HepG2 (cell line): Measurements from ENCODE around the gene NOS2.

Experiments
- ATAD3A ChIP-seq: sonication (generic); formaldehyde crosslinking; IDR thresholded peaks from 2 replicates; pipeline ENCODE4 v1.4.0; 2020; ENCODE audit warnings: missing genetic modification reagents
- BHLHE40 ChIP-seq: IDR thresholded peaks from 2 replicates; pipeline ENCODE4 v1.6.1; 2011; ENCODE audit warnings: low read length, improper control_type of control experiment
- CBFB ChIP-seq: sonication (generic); formaldehyde crosslinking; IDR thresholded peaks from 2 replicates; pipeline ENCODE4 v1.4.0; 2020; ENCODE audit warnings: missing genetic modification reagents
- EZH2 ChIP-seq: conservative IDR thresholded peaks from 2 replicates; pipeline ENCODE4 v1.6.1; 2012; ENCODE audit warnings: mild to moderate bottlenecking, low read depth, low read length, moderate library complexity
- MATR3 ChIP-seq: sonication (generic); formaldehyde crosslinking; IDR thresholded peaks from 2 replicates; pipeline ENCODE4 v1.4.0; 2020; ENCODE audit warnings: missing genetic modification reagents
- NONO ChIP-seq, 2 experiments: fragments of 450-650 bp in 1 of 2; sonication (generic) in 1 of 2; formaldehyde crosslinking in 1 of 2; IDR thresholded peaks in 1 of 2; conservative IDR thresholded peaks in 1 of 2; 2 replicates each; pipeline versions ENCODE4 v1.6.1 to v1.8.0; 2017 to 2022; ENCODE audit warnings: mild to moderate bottlenecking in 1 of 2, missing genetic modification reagents in 1 of 2, moderate library complexity in 1 of 2
- NR2F6 ChIP-seq, 2 experiments: IDR thresholded peaks; 2 replicates each; pipeline ENCODE4 v1.6.1; 2016; ENCODE audit warnings: antibody characterized with exemption in 1 of 2, mild to moderate bottlenecking in 1 of 2
- POLR2A ChIP-seq, 2 experiments: IDR thresholded peaks; 2 replicates each; pipeline ENCODE4 v1.6.1; 2011; ENCODE audit warnings: low read depth in 2 of 2, low read length in 2 of 2, mild to moderate bottlenecking in 1 of 2, moderate library complexity in 1 of 2; ENCODE audit not compliant: insufficient read depth in 1 of 2
- SP2 ChIP-seq: sonication (generic); formaldehyde crosslinking; IDR thresholded peaks from 2 replicates; pipeline ENCODE4 v1.5.1; 2020; ENCODE audit warnings: mild to moderate bottlenecking, missing genetic modification reagents
- ZNF224 ChIP-seq: sonication (generic); formaldehyde crosslinking; IDR thresholded peaks from 2 replicates; pipeline ENCODE4 v1.5.0; 2020; ENCODE audit warnings: mild to moderate bottlenecking, missing genetic modification reagents
- TF ChIP-seq, protein P1 (sequence below): sonication (generic); formaldehyde crosslinking; IDR thresholded peaks from 2 replicates; pipeline ENCODE4 v1.4.0; 2020; ENCODE audit warnings: mild to moderate bottlenecking, missing genetic modification reagents
- TF ChIP-seq, protein P2 (sequence below): sonication (generic); formaldehyde crosslinking; IDR thresholded peaks from 2 replicates; pipeline ENCODE4 v1.4.0; 2020; ENCODE audit warnings: missing genetic modification reagents
- TF ChIP-seq, protein P3 (sequence below): sonication (generic); formaldehyde crosslinking; IDR thresholded peaks from 2 replicates; pipeline ENCODE4 v1.4.0; 2020; ENCODE audit warnings: missing genetic modification reagents, borderline replicate concordance

DNA sequence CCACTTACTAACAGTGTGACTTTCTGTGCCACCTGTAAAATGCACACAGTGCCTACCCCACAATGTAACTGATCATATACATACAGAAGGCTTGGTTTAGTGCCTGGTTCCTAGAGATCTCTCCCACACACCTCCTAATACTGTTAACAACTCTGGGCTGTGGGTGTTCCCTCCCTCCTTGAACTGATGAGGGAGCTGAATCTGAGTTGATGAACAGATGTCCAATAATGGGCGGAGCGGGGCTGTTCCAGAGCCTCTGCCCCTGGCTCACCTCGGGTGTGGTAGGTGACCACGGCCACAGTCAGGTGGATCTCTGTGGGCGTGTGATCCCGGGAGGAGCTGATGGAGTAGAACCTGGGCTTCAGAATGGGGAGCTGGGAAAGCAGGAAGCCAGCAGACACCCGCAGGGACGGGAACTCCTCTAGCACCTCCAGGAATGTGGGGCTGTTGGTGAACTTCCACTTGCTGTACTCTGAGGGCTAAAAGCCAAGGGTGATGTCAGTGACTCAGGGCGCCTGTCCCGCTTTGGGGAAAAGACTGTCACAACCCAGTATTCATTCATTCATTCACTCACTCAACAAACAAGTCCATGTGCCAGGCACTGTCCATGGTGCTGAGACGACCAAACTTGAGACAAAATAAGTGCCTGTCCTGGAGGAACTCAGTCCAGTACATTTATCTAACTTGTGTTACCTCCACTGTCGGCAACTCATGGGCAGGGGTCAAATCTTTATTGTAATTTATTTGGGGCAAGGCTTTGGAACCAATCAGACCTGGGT lies 37.6 kb downstream of the NOS2 start:
- TF ChIP-seq, protein P1, sequence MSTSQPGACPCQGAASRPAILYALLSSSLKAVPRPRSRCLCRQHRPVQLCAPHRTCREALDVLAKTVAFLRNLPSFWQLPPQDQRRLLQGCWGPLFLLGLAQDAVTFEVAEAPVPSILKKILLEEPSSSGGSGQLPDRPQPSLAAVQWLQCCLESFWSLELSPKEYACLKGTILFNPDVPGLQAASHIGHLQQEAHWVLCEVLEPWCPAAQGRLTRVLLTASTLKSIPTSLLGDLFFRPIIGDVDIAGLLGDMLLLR (CRISPR knock-in tag), result no peak
- TF ChIP-seq NONO (IDR thresholded peaks at IDR 0.05) (no peak), NONO (CRISPR knock-in tag; conservative IDR thresholded peaks at IDR 0.05) (no peak), NR2F6 (IDR thresholded peaks at IDR 0.05) (no peak), NR2F6 (CRISPR knock-in tag; IDR thresholded peaks at IDR 0.05) (no peak), ATAD3A (no peak), EZH2 (no peak), CBFB (no peak), BHLHE40 (no peak), POLR2A (IDR thresholded peaks at IDR 0.05; ENCODE audit: insufficient read depth in 1 of 2, low read depth in 2 of 2, low read length in 2 of 2) (no peak), ZNF224 (CRISPR knock-in tag) (no peak), MATR3 (CRISPR knock-in tag) (no peak), SP2 (CRISPR knock-in tag) (no peak)
- TF ChIP-seq, protein P2, sequence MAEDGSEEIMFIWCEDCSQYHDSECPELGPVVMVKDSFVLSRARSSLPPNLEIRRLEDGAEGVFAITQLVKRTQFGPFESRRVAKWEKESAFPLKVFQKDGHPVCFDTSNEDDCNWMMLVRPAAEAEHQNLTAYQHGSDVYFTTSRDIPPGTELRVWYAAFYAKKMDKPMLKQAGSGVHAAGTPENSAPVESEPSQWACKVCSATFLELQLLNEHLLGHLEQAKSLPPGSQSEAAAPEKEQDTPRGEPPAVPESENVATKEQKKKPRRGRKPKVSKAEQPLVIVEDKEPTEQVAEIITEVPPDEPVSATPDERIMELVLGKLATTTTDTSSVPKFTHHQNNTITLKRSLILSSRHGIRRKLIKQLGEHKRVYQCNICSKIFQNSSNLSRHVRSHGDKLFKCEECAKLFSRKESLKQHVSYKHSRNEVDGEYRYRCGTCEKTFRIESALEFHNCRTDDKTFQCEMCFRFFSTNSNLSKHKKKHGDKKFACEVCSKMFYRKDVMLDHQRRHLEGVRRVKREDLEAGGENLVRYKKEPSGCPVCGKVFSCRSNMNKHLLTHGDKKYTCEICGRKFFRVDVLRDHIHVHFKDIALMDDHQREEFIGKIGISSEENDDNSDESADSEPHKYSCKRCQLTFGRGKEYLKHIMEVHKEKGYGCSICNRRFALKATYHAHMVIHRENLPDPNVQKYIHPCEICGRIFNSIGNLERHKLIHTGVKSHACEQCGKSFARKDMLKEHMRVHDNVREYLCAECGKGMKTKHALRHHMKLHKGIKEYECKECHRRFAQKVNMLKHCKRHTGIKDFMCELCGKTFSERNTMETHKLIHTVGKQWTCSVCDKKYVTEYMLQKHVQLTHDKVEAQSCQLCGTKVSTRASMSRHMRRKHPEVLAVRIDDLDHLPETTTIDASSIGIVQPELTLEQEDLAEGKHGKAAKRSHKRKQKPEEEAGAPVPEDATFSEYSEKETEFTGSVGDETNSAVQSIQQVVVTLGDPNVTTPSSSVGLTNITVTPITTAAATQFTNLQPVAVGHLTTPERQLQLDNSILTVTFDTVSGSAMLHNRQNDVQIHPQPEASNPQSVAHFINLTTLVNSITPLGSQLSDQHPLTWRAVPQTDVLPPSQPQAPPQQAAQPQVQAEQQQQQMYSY (CRISPR knock-in tag), result no peak
- TF ChIP-seq, protein P3, sequence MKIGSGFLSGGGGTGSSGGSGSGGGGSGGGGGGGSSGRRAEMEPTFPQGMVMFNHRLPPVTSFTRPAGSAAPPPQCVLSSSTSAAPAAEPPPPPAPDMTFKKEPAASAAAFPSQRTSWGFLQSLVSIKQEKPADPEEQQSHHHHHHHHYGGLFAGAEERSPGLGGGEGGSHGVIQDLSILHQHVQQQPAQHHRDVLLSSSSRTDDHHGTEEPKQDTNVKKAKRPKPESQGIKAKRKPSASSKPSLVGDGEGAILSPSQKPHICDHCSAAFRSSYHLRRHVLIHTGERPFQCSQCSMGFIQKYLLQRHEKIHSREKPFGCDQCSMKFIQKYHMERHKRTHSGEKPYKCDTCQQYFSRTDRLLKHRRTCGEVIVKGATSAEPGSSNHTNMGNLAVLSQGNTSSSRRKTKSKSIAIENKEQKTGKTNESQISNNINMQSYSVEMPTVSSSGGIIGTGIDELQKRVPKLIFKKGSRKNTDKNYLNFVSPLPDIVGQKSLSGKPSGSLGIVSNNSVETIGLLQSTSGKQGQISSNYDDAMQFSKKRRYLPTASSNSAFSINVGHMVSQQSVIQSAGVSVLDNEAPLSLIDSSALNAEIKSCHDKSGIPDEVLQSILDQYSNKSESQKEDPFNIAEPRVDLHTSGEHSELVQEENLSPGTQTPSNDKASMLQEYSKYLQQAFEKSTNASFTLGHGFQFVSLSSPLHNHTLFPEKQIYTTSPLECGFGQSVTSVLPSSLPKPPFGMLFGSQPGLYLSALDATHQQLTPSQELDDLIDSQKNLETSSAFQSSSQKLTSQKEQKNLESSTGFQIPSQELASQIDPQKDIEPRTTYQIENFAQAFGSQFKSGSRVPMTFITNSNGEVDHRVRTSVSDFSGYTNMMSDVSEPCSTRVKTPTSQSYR (CRISPR knock-in tag), result no peak
